ENCODE measurements around the gene PATZ1. TPM values are rescaled to one million over a fixed set of nuclear protein-coding genes. Genes with fewer than 3 reads are reported as not detected.

PATZ1 gene
- total and polyA plus RNA-seq, 2 of the 4 experiments (the other 2 are of a cell fraction), result 6.5 to 10.5 TPM

DNA sequence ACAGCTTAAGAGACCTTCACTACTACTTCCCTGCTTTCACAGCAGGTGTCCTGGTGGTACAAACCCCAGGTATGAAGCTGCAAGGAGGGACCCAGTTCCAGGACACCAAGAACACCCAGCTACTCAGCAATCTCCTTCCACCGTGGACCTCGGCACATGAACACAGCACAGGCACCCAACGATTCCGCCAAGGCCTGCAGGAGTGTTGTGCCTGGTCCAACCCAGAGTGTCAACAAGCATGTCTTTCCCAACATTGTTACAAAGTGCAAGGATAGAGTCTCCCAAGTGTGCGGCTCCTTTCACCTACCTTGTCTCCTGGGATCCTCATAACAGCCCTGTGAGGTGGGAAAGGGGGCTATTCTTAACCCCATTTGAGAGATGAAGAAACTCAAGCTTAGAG is 11.8 kb downstream of the PATZ1 start:
- ChIA-PET CTCF (interaction anchor here (0.7 to 1.4 kb wide), 2 partner anchors 16 to 21 kb away, joined by 3 to 6 read pairs; no protein-coding TSS in a partner anchor), POLR2A (ENCODE audit: unreplicated experiment) (no interaction called here)
- H2BK20ac ChIP-seq (ENCODE audit: low read depth, low read length), result no peak overlapping the region
- no peak overlapping the region for H3K4ac ChIP-seq (ENCODE audit: low read depth, low read length)
- DNase-seq (no peak), ATAC-seq (ENCODE audit: low read depth) (no peak)
- H3K4me1 ChIP-seq (ENCODE audit: control insufficient read depth, insufficient read depth, low read length), result peaks cover 6% of the 10 kb centered on the region
- no TSS peak for BruUV-seq (replicated peaks)
- H4K5ac ChIP-seq (ENCODE audit: low read depth, low read length), result no peak overlapping the region
- no peak overlapping the region for H3K14ac ChIP-seq (replicated peaks; ENCODE audit: low read depth, low read length)
- no peak overlapping the region for H2BK120ac ChIP-seq (ENCODE audit: low read depth, low read length)
- intact Hi-C loops (cut with micrococcal nuclease), result no loop called here
- in situ Hi-C loops (cut with MboI; ENCODE audit: low sequenced_read_pairs), result no loop called here
- H3K9me1 ChIP-seq (ENCODE audit: insufficient read depth, low read length), result peaks cover 22% of the 10 kb centered on the region
- H3K36me3 ChIP-seq (ENCODE audit: control insufficient read depth, insufficient read depth, low read length), result peaks cover 53% of the 10 kb centered on the region
- no peak overlapping the region for H2AK9ac ChIP-seq (replicated peaks; ENCODE audit: low read depth, low read length, poor library complexity)
- dilution Hi-C loops (cut with HindIII; ENCODE audit: low sequenced_read_pairs, unreplicated experiment), result no loop called here
- H2AFZ ChIP-seq (replicated peaks; ENCODE audit: low read length, poor library complexity), result no peak overlapping the region
- peaks cover 24% of the 10 kb centered on the region for H4K20me1 ChIP-seq (ENCODE audit: insufficient read depth, low read length)
- no peak overlapping the region for H3K23ac ChIP-seq (ENCODE audit: low read depth, low read length)
- TF ChIP-seq MXI1 (IDR thresholded peaks at IDR 0.05; ENCODE audit: borderline replicate concordance, low read depth, low read length) (no peak), RFX5 (IDR thresholded peaks at IDR 0.05; ENCODE audit: low read depth, low read length) (no peak), BHLHE40 (IDR thresholded peaks at IDR 0.05; ENCODE audit: low read depth, low read length) (no peak), NFE2L2 (IDR thresholded peaks at IDR 0.05; ENCODE audit: low read depth, low read length) (no peak), CHD1 (IDR thresholded peaks at IDR 0.05; ENCODE audit: low read depth, low read length) (no peak), RCOR1 (IDR thresholded peaks at IDR 0.05; ENCODE audit: insufficient replicate concordance, low read length) (no peak), POLR2A (IDR thresholded peaks at IDR 0.05; ENCODE audit: low read depth, low read length) (no peak), MAFK (IDR thresholded peaks at IDR 0.05; ENCODE audit: low read depth, low read length) (no peak), SMC3 (IDR thresholded peaks at IDR 0.05; ENCODE audit: low read depth, low read length) (no peak), CEBPB (IDR thresholded peaks at IDR 0.05; ENCODE audit: low read depth, low read length) (no peak), MAZ (IDR thresholded peaks at IDR 0.05; ENCODE audit: borderline replicate concordance, low read depth, low read length) (no peak), FOS (IDR thresholded peaks at IDR 0.05; ENCODE audit: low read depth, low read length) (no peak), RAD21 (IDR thresholded peaks at IDR 0.05; ENCODE audit: low read length) (no peak)
- TF ChIP-seq, protein P1, sequence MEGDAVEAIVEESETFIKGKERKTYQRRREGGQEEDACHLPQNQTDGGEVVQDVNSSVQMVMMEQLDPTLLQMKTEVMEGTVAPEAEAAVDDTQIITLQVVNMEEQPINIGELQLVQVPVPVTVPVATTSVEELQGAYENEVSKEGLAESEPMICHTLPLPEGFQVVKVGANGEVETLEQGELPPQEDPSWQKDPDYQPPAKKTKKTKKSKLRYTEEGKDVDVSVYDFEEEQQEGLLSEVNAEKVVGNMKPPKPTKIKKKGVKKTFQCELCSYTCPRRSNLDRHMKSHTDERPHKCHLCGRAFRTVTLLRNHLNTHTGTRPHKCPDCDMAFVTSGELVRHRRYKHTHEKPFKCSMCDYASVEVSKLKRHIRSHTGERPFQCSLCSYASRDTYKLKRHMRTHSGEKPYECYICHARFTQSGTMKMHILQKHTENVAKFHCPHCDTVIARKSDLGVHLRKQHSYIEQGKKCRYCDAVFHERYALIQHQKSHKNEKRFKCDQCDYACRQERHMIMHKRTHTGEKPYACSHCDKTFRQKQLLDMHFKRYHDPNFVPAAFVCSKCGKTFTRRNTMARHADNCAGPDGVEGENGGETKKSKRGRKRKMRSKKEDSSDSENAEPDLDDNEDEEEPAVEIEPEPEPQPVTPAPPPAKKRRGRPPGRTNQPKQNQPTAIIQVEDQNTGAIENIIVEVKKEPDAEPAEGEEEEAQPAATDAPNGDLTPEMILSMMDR (conservative IDR thresholded peaks at IDR 0.05; ENCODE audit: low read depth, low read length), result no peak
- TF ChIP-seq, protein P2, sequence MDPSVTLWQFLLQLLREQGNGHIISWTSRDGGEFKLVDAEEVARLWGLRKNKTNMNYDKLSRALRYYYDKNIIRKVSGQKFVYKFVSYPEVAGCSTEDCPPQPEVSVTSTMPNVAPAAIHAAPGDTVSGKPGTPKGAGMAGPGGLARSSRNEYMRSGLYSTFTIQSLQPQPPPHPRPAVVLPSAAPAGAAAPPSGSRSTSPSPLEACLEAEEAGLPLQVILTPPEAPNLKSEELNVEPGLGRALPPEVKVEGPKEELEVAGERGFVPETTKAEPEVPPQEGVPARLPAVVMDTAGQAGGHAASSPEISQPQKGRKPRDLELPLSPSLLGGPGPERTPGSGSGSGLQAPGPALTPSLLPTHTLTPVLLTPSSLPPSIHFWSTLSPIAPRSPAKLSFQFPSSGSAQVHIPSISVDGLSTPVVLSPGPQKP (IDR thresholded peaks at IDR 0.05; ENCODE audit: borderline replicate concordance, low read depth, low read length), result no peak
- TF ChIP-seq, protein P3, sequence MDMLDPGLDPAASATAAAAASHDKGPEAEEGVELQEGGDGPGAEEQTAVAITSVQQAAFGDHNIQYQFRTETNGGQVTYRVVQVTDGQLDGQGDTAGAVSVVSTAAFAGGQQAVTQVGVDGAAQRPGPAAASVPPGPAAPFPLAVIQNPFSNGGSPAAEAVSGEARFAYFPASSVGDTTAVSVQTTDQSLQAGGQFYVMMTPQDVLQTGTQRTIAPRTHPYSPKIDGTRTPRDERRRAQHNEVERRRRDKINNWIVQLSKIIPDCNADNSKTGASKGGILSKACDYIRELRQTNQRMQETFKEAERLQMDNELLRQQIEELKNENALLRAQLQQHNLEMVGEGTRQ (IDR thresholded peaks at IDR 0.05; ENCODE audit: low read depth, low read length), result no peak
- H2BK15ac ChIP-seq (ENCODE audit: low read depth, low read length), result no peak overlapping the region
- H3K56ac ChIP-seq (ENCODE audit: extremely low read depth, insufficient read depth, low read length), result no peak overlapping the region
- no peak overlapping the region for H3K18ac ChIP-seq (ENCODE audit: low read depth, low read length)
- no peak overlapping the region for H4K8ac ChIP-seq (ENCODE audit: low read depth in 2 of 2, low read length in 2 of 2)
- H4K91ac ChIP-seq (ENCODE audit: insufficient read depth, low read depth, low read length), result no peak overlapping the region
- H3K27me3 ChIP-seq (ENCODE audit: control insufficient read depth, insufficient read depth, low read length), result no peaks in the 10 kb centered on the region
- H2AK5ac ChIP-seq (ENCODE audit: low read depth, low read length), result no peak overlapping the region
- H3K4me3 ChIP-seq (ENCODE audit: insufficient read depth, low read depth, low read length), result no peak overlapping the region
- no peak overlapping the region for H2BK5ac ChIP-seq (ENCODE audit: low read depth, low read length, poor library complexity, severe bottlenecking)
- H3K9me3 ChIP-seq (ENCODE audit: control insufficient read depth, insufficient read depth, low read length), result no peaks in the 10 kb centered on the region
- no peak overlapping the region for H3K4me2 ChIP-seq (ENCODE audit: low read depth, low read length)
- H3K79me1 ChIP-seq (ENCODE audit: low read depth in 1 of 2, low read length in 2 of 2), result peaks cover 19 to 65% of the 10 kb centered on the region in 2 experiments
- H3K27ac ChIP-seq (ENCODE audit: insufficient read depth, low read length), result no peak overlapping the region
- WGBS, 2 experiments (ENCODE audit: extremely low coverage in 2 of 2, insufficient read length in 1 of 2), result 100% methylated on average over 2 of the region's 5 CpGs; no CpG with 5 or more reads in 1 of the 2 experiments
- H3K9ac ChIP-seq (ENCODE audit: low read depth, low read length), result no peak overlapping the region

Measured in IMR-90 (cell line).